SK-N-MC (cell line): ENCODE data around the gene SP110.
A peak's percentile ranks its signal among the peaks of the same experiment; 100 is the strongest.
"Not testable (repeated sequence)": the region's sequence is repeated elsewhere in the genome, so short reads cannot be mapped to it uniquely, and the experiment has no call there.

Experiments used
- DNase-seq: peaks from one replicate; pipeline ENCODE4 v3.0.0-alpha.2; 2011; ENCODE audit warnings: low read depth, low spot score
- H3K27ac ChIP-seq: fragments of 200-600 bp; sonication (generic); 2 replicates; pipeline ENCODE4 v1.5.1; 2016; ENCODE audit warnings: mixed run types
- H3K36me3 ChIP-seq: fragments of 200-600 bp; sonication (generic); 2 replicates; pipeline ENCODE4 v1.6.1; 2017; ENCODE audit warnings: antibody characterized with exemption, low read length, mixed read lengths; ENCODE audit not compliant: insufficient read depth
- H3K4me3 ChIP-seq: fragments of 200-600 bp; sonication (generic); 2 replicates; pipeline ENCODE4 v1.5.1; 2016
- H3K9ac ChIP-seq: fragments of 200-600 bp; sonication (generic); 2 replicates; pipeline ENCODE4 v1.8.0; 2017; ENCODE audit warnings: mixed run types, mixed read lengths; ENCODE audit not compliant: insufficient read length
- H3K9me3 ChIP-seq: fragments of 200-600 bp; sonication (generic); 2 replicates; pipeline ENCODE4 v1.6.1; 2017; ENCODE audit warnings: low read depth, mild to moderate bottlenecking, antibody characterized with exemption, low read length, moderate library complexity, mixed read lengths
- EZH2 ChIP-seq: fragments of 200-600 bp; sonication (generic); IDR thresholded peaks from one replicate; pipeline ENCODE4 v1.6.1; 2017; ENCODE audit warnings: antibody characterized with exemption
- FOXP2 ChIP-seq: optimal IDR thresholded peaks from 2 replicates; pipeline ENCODE3; 2011; ENCODE audit warnings: mild to moderate bottlenecking, moderate library complexity; ENCODE audit not compliant: insufficient read depth; ENCODE audit errors: extremely low read length, control extremely low read depth
- POLR2AphosphoS5 ChIP-seq: IDR thresholded peaks from 2 replicates; pipeline ENCODE4 v1.6.1; 2012; ENCODE audit warnings: mild to moderate bottlenecking, low read depth, low read length, borderline replicate concordance

Gene SP110

GRCh38 chr2:230219419-230220331, at the start of gene SP110:
Gene SP110, minus strand, starts transcription at chr2:230219984. Its CDS starts 3,057 bp downstream, at chr2:230216927.
- TF ChIP-seq FOXP2 (no peak), POLR2AphosphoS5 (peak; percentile 74), EZH2 (no peak)
- peaks cover 8% of the 10 kb centered on the region; the same call in 1 of the 2 replicates for H3K36me3 ChIP-seq
- H3K4me3 ChIP-seq: peak within 1 kb of the TSS; percentile 84
- peak within 1 kb of the TSS; percentile 72 for H3K9ac ChIP-seq
- DNase-seq: peak; percentile 32
- H3K9me3 ChIP-seq: no peaks in the 10 kb centered on the region
- peak within 1 kb of the TSS; percentile 81 for H3K27ac ChIP-seq

- no peak overlapping the region for H3K9ac ChIP-seq
- DNase-seq: no peak
Observed at GRCh38 chr2:230268606-230269243, 48.9 kb upstream of the SP110 start.

GRCh38 chr2:230267556-230267955, 47.8 kb upstream of the SP110 start:
- H3K36me3 ChIP-seq: no peaks in the 10 kb centered on the region
- no peak overlapping the region for H3K27ac ChIP-seq
- TF ChIP-seq POLR2AphosphoS5: no peak
- no peak for TF ChIP-seq EZH2
- no peak for TF ChIP-seq FOXP2
- no peak for DNase-seq
- no peak overlapping the region for H3K4me3 ChIP-seq
- H3K9me3 ChIP-seq: no peaks in the 10 kb centered on the region
- H3K9ac ChIP-seq: no peak overlapping the region

More at GRCh38 chr2:230268606-230269243, 48.9 kb upstream of the SP110 start:
- TF ChIP-seq FOXP2 (no peak), POLR2AphosphoS5 (no peak), EZH2 (no peak)
- H3K27ac ChIP-seq: no peak overlapping the region
- H3K4me3 ChIP-seq: no peak overlapping the region
- no peaks in the 10 kb centered on the region for H3K36me3 ChIP-seq
- no peaks in the 10 kb centered on the region for H3K9me3 ChIP-seq

GRCh38 chr2:230267059-230267458, 47.3 kb upstream of the SP110 start:
- Histone ChIP-seq H3K27ac (no peak overlapping the region), H3K36me3 (no peaks in the 10 kb centered on the region), H3K9me3 (no peaks in the 10 kb centered on the region), H3K4me3 (no peak overlapping the region), H3K9ac (no peak overlapping the region)
- no peak for TF ChIP-seq FOXP2
- no peak for DNase-seq

GRCh38 chr2:230266638-230267037, 46.9 kb upstream of the SP110 start:
- H3K4me3 ChIP-seq: no peak overlapping the region
- no peak for DNase-seq
- H3K9ac ChIP-seq: no peak overlapping the region
- TF ChIP-seq EZH2: no peak
- TF ChIP-seq FOXP2: no peak
- TF ChIP-seq POLR2AphosphoS5: no peak
- no peak overlapping the region for H3K27ac ChIP-seq
- no peaks in the 10 kb centered on the region for H3K9me3 ChIP-seq
- H3K36me3 ChIP-seq: no peaks in the 10 kb centered on the region

- H3K27ac ChIP-seq, DNase-seq, H3K36me3 ChIP-seq, H3K9ac ChIP-seq, H3K9me3 ChIP-seq, H3K4me3 ChIP-seq: not testable (repeated sequence)
Observed at GRCh38 chr2:230264945-230265344, 45.2 kb upstream of the SP110 start.

- DNase-seq: no peak
- no peak overlapping the region for H3K9ac ChIP-seq
- TF ChIP-seq EZH2 (no peak), POLR2AphosphoS5 (no peak), FOXP2 (no peak)
- H3K36me3 ChIP-seq: no peaks in the 10 kb centered on the region
- no peak overlapping the region for H3K27ac ChIP-seq
- H3K4me3 ChIP-seq: no peak overlapping the region
- no peaks in the 10 kb centered on the region for H3K9me3 ChIP-seq
Observed at GRCh38 chr2:230262246-230262645, 42.5 kb upstream of the SP110 start.

GRCh38 chr2:230258483-230258882, 38.7 kb upstream of the SP110 start:
- no peak overlapping the region for H3K27ac ChIP-seq
- TF ChIP-seq FOXP2 (no peak), POLR2AphosphoS5 (no peak), EZH2 (no peak)
- no peak overlapping the region for H3K4me3 ChIP-seq
- no peak for DNase-seq
- no peaks in the 10 kb centered on the region for H3K9me3 ChIP-seq
- H3K36me3 ChIP-seq: no peaks in the 10 kb centered on the region
- no peak overlapping the region for H3K9ac ChIP-seq
